ENCODE measurements around the gene C3orf18.

GRCh38 chr3:50508821-50509220 is 58.7 kb downstream of the C3orf18 start:
- no peak for TF ChIP-seq FOXM1 (IDR thresholded peaks at IDR 0.05; ENCODE audit: borderline replicate concordance)
- TF ChIP-seq FOXK2 (IDR thresholded peaks at IDR 0.05) = no peak
- no peak for TF ChIP-seq ZNF384 (IDR thresholded peaks at IDR 0.05)
- no peak for TF ChIP-seq SP1 (IDR thresholded peaks at IDR 0.05)
- no peak for TF ChIP-seq CTBP1 (IDR thresholded peaks at IDR 0.05; ENCODE audit: borderline replicate concordance)
- no peak for TF ChIP-seq PKNOX1 (IDR thresholded peaks at IDR 0.05)
- TF ChIP-seq BHLHE40 (IDR thresholded peaks at IDR 0.05; ENCODE audit: borderline replicate concordance) = no peak
- TF ChIP-seq L3MBTL2 (conservative IDR thresholded peaks at IDR 0.05) = no peak
